GM12892 (cell line): ENCODE results near the gene SBK1.

ENCODE experiments used
- POLR2A ChIP-seq: IDR thresholded peaks from 2 replicates; pipeline ENCODE4 v1.6.1; 2011; ENCODE audit warnings: low read depth, low read length, control low read depth
- POLR2AphosphoS5 ChIP-seq: IDR thresholded peaks from 2 replicates; pipeline ENCODE4 v1.6.1; 2011; ENCODE audit warnings: low read depth, low read length, control low read depth

DNA sequence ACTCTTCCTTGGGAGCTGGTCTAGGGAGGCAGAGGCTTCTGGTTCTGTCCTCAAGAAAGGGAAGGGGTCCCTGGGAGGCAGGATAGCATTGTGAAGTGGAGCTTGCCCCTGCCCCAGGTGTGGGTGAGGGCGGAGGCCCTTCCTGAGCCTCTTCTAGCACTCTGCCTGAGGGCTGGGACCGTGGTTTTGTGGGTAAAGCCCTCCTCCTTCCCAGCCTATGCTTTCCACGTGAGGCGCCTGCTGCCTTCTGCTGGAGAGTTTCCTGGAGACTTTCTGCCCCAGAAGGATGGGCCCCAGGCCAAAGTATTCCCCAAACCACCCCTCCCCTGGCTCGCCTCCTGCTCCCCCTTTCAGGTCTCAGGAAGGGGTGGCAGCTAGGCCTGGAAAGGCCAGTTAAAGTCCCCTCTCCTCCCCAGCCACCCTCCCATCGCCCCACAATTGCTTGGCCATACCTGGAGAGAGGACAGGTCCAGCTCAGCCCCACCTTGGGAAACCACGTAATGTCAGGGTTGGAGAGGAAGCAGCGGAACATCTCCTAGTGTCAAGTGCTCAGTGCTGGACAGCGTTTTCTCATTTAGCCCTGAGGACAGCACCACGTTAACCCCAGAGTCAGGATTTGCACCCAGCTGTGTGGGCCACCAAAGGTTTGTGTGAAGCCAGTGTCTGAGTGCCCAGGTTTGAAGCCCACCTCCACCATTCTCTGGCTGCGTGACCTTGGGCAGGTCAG lies 5.6 kb downstream of the SBK1 start:
- TF ChIP-seq POLR2A: no peak
- no peak for TF ChIP-seq POLR2AphosphoS5
